Inflammatory macrophage treated with lipopolysaccharide for 1 hour (primary cell): ENCODE data around the gene DCTN2.

Source experiments
- DNase-seq, 2 donors: peaks; one replicate each; pipeline ENCODE4 v3.0.0-alpha.2; 2020 to 2022

DCTN2 gene

DNA sequence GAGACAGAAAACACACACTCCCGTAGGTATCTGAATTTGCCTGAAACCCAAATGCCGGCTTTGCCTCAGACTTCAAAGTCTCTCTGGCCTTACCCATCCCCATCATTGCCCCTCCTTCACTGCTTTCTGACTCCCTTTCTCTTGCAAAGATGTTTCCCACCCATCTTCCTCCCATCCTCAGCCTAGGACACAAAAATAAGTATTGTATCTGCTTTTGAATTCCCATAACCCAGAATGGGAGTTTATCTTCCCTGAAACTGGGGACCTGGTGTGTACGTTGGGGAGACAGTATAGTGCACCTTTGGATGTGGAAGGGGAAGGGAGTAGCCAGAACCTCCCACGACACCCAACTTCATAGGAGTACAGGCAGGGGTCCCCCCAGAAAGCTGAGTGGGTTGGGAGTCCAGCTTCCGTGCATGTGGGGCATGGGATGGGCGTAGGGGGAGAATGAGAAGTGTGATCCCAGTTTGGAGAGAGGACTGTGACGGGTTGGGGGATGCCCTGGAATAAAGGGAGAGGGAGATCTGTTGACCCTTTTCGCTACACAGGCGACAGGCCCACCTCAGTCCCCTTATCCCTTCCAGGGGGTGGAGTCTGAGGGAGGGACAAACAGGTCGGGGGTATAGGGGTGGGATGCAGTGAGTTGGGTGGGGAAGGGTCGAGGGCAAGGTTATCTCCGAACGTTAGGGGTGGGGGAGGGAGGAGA is 2.4 kb upstream of the DCTN2 start:
- no peak for DNase-seq

DNA sequence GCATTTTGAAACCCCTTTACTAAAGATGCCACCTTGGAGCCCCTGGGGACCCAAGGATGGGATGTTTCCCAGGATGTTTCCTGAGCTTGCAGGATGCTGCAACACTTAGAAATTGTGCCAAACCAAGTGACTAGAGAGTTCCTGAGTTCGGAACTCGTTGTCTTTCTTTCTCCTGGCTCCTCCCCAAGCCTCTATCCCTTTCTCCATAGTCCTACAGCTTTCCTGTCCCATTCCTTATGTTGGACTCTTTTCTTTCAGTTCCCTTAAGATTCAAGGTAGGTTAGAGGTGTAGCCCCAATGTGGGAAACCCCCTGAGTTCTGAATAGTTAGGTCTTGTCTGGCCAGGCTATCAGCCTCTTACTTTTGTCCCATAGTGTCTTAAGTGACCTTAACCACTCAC is 1.5 kb upstream of the DCTN2 start:
- no peak for DNase-seq

GRCh38 chr12:57548013-57548315 is 972 bp upstream of the DCTN2 start:
- DNase-seq, result no peak

DNA sequence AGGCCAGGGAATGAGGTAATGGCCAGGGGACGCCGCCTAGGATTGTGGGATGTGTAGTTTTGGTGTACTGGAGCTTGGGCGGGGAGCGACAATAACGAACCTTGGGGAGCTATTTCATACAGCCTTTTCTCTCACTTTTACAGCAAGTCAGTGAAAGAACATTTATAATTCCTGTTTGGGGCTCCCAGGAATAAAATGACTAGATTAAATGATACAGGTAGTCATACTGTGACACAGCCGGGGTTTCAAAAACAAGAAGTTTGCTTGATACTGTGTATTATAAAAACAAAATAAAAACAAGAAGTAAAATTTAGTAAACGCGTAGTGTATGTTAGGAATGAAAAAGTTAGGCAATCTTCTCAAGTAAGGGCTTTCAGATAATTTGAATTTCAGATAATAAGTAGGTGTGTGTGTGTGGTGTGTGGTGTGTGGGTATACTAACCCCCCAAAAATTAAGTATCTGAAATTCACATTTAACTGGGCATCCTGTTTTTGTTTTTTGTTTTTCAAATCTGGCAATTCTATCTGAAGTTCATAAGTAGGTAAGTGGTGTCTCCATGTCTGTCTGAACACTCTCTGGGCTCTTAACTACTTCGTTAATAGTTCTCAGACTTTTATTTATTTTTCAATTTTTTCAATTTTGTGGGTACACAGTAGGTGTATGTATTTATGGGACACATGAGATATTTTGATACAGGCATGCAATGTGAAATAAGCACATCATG is 458 bp upstream of the DCTN2 start:
- DNase-seq, result no peak

GRCh38 chr12:57545809-57546437 is 1.1 kb downstream of the DCTN2 start:
- DNase-seq, result no peak

DNA sequence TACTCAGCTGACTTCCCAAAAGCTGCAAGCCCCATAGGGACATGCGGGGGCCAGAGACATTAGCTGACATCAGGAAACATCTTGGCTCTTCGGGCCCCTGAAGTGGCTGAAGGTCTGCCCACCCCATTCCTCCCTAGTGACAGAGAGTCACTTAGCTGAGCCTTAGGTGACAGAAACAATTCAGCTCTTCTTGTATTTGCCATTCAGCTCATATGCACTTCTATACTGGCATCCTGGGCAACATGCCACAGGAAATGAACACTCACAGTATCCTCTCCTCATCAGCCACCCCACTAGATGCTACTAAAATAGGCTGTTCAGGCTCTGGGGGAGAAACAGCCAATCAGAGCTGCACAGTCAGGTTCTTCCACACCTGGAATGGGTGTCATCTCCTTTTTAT is 3.4 kb downstream of the DCTN2 start:
- no peak for DNase-seq

DNA sequence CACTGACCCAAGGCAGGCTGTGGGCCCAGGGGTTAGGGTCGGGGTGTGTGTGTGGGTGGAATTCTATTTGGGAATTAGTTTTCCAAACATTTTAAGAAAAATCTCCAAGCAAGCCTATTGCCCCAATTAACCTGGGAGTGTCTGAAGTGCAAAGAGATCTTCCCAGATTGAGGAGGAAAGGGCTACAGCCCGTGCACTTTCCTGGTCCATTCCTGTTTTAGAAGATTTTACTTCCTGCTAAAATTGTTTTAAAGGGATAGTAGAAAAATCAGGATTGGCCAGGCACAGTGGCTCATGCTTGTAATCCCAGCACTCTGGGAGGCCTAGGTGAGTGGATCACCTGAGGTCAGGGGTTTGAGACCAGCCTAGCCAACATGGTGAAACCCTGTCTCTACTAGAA is 5.3 kb downstream of the DCTN2 start:
- DNase-seq, result no peak

DNA sequence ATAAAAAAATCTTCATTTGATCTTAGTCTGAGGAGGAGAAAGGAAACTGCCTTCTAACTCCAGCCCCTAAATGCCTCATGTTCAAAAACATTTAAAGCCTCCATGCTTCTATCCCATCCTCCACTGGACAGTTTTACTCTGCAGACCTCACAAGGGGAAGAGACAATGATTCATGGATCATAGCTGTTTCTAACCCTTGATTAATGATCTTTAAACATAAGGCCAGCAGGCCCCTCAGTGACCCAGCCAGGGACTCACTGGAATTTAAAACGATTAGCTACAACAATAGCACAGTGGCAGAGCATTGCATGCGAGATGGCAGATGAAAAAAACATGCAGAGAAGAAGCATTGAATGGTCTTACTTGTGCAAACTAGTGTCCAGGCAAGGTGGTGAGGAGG is 6.0 kb downstream of the DCTN2 start:
- DNase-seq, result no peak

DNA sequence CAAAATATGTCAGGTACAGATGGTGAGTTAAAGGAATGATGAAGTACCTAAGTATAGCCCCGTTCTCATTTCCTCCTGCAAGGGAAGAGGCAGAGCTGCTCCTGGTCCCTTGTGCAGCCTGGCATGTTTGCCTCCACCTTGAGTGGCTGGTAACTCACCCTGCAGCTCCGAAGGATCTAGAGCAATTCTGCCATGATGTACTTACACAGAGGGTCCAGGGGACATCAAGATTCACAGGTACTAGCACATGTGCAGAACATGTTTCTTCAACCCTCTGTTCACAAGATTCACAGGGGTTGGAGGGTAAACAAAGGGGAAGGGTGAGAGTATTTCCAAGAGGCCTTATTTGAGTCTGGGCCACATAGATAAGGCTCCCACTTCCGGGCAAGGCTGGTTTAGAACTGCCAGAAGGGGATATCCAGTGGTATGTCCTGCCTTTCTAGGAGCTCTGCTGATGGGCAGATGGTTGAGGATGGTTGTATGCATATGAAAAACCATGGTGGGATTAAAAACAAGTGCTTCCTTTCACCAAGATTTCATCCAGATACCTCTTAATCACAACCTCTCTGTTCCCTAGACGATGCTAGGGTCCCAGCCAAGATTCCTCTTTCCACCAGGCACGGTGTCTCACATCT is 7.7 kb downstream of the DCTN2 start:
- no peak for DNase-seq

DNA sequence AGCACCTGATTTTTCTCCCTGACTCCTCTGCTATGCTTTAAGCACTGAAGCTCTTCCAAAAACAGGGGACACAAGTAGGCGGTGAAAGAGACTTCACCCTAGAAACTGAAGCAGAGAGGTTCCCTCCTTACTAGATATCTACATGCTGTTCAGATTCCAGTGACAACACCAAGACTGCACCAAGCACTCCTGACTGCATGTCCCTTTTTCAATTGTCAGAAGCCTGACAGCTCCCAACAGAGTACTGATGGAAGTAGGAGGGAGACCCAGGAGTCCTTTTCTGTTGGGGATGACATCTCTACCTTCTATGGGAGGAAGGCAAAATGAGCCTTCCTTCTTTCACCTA is 10.4 kb downstream of the DCTN2 start:
- no peak for DNase-seq

DNA sequence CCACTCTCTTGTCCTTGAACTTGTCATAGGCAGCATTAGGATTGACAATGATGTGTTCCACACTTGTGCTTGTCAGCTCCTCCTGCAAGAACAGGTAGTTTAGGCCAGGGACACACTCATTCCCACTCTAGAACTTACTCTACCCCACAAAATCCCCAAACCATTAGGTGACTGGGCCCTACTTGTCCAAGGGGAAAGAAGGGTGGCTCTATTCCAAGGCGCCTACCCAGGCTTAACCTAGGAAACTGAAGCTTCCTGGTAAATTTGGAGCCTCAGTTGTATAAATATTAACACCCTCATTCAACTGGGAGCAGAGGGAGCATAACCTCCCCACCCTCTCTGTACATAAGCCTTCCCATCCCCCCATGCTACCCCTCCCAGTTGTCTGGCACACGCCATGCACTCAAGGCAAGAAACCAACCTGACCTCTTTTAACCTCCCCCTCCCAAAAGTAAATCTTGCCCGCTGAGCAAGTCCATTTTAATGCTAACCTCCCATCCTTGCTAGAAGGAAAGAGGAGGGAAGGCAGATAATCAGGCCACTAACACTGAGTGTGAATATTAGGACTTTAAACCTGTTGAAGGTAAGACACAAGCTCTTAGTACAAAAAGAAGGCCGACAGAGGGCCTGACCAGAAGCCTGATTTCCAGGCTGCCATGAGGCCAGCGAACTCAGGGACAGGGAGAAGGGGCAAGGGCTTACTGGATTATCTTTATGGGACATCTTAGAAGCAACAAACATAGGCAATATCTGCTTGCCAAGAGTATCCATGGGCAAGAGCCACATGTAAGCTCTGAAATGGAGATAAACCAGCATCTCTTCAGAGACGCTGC is 11.0 kb downstream of the DCTN2 start:
- DNase-seq, result no peak

DNA sequence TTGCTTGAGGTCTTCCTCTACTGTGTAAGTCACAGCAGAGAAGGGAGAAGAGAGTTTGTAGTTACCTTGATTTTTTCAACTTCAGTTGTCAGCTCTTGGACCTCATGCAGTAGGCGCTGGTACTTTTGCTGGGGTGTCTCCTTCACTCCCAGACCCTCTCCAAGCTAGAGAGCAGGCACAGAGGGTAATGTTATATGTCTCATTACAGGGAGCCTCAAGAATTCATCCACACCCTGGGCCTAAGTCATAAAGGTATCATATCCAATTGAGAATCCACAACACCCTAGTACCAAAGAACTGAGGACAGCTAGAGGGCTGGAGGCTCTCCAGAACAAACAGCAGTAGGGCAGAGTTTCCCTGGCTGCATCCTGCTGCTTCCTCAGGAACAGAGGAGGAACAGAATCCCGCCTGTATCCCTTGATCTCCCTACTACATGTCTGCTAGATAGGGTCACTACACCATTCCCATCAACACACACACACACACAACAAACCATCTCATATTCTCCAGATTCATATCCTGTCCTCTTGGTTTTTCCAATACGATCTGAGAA is 11.9 kb downstream of the DCTN2 start:
- no peak for DNase-seq

GRCh38 chr12:57534250-57534649 is 12.7 kb downstream of the DCTN2 start:
- DNase-seq, result no peak

DNA sequence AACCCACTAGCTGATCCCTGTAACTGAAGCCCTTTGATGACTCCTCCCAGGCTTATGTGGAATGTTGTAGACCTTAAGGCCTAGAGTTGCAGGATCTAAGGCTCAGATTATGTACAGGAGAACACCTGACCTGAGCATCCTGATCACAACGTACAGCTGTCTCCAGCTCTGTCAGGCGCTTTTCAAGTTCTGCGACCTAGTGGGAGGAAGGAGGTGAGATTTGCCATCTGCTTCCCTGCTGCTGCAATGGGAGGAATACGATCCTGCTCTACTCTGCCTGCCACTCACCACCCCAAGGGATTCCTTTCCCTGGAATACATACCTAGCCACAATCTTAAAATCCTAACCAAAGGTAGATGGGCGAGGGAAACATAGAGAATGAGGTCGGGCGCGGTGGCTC is 13.9 kb downstream of the DCTN2 start:
- DNase-seq, result no peak

- no peak for DNase-seq
These were observed 15.2 kb downstream of the DCTN2 start for GRCh38 chr12:57531836-57532235.

- DNase-seq, result no peak
These were observed 16.4 kb downstream of the DCTN2 start for GRCh38 chr12:57530396-57531142.

- DNase-seq, result no peak
These were observed 17.2 kb downstream of the DCTN2 start for GRCh38 chr12:57529831-57530230.

DNA sequence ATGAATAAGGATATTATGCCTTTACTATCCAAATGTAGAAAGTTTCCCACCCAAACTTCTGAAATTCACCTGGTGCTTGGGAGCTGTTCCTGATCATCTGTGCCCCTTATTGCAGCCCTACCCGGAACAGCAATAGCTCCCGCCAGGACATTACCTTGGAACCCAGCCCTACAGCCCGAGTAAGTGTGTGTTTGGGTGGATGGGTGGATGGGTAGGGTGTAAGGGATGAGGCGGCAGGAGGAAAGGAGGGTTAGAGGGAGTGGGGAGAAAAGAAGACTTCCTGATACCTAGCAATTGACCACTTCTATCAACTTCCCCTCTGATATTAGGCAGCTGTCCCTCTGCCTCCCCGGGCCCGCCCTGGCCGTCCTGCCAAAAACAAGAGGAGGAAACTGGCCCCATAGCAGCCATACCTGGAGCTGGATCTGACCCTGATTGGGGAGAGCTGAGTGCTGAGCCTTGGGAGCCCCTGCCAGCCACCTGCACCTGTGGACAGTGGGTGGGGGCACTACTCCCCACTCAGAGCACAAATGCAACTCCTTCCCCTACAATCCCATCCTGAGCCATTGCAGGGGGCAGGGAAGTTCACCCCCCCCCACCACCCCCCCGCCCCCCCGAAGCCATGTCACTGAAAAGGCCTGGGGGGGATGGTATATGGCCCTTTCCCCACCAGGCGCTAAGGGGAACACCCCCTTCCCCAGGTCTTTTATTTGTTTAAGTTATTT is 18.0 kb downstream of the DCTN2 start:
- no peak for DNase-seq

GRCh38 chr12:57528176-57528575 is 18.8 kb downstream of the DCTN2 start:
- DNase-seq, result no peak

GRCh38 chr12:57527184-57527583 is 19.8 kb downstream of the DCTN2 start:
- DNase-seq, result no peak

GRCh38 chr12:57526477-57527126 is 20.4 kb downstream of the DCTN2 start:
- no peak for DNase-seq
